Measurements from ENCODE around the gene ZC3H4. TPM values are rescaled to one million over a fixed set of nuclear protein-coding genes. Genes with fewer than 3 reads are reported as not detected.

ZC3H4 gene
- total and polyA plus RNA-seq, 2 donors (not counting 3 experiments of a cell fraction or from before 2014, with no cell fraction given), result 6.2 to 63.9 TPM

DNA sequence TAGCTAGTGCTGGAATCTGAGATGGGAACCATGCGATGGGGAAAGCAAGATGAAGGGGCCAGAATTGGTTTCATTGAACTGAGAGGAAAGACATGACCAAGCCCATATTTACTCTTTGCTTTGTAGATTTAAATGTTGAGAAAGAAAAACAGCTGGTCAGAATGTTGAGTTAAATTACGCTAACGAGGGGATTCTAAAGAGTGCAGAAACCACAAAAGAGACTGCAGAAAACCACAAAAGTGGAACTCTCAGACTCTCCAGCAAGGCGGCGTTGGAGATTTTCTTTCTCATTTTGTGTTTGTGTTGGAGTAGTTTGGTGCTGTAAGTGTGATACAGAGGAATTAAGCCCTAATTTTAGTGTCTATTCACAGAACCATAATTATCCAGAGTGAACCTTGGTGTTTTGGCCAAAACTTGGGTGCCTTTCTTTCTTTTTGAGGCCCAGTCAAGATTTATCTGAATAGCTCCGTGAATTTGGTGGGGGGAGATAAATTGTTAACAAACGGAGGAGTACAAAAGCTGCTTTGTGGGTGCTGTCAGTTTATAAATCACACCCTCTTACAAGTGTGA is 43.4 kb upstream of the ZC3H4 start:
- no peak overlapping the region for H3K4me3 ChIP-seq (replicated peaks in 1 of 3; ENCODE audit: insufficient read depth in 1 of 3, low read depth in 1 of 3, low read length in 3 of 3)
- H3K9ac ChIP-seq (replicated peaks; ENCODE audit: extremely low read depth, insufficient read depth, low read length), result peak overlapping the region; percentile 72
- no peaks in the 10 kb centered on the region for H3K9me3 ChIP-seq (replicated peaks; ENCODE audit: control insufficient read depth, insufficient read depth, low read length)
- no peaks in the 10 kb centered on the region for H3K9me1 ChIP-seq (replicated peaks; ENCODE audit: control insufficient read depth, extremely low read depth, insufficient read depth, low read length)
- no TSS peak for BruUV-seq (replicated peaks)
- intact Hi-C loops (cut with micrococcal nuclease) (loop anchor here (1.0 to 5.0 kb wide), 4 partner anchors 19 to 87 kb away; no protein-coding TSS in a partner anchor), dilution Hi-C loops (cut with MboI; ENCODE audit: extremely low pct_ligation_motif_present, low sequenced_read_pairs) (loop anchor here (10.0 kb wide), 1 partner anchor 58 kb away; no protein-coding TSS in a partner anchor)
- FAIRE-seq (peak; percentile 38), DNase-seq (ENCODE audit: low read depth, low spot score) (no peak)
- peak overlapping the region; percentile 95 for H3K27ac ChIP-seq (ENCODE audit: insufficient read depth, low read depth, low read length)
- CTCF ChIA-PET, result interaction anchor here (0.6 to 5.9 kb wide), 12 partner anchors 8 to 144 kb away, joined by 3 to 69 read pairs (median 4); no protein-coding TSS in a partner anchor
- no peak overlapping the region for H2AFZ ChIP-seq (ENCODE audit: low read depth, low read length)
- peaks cover 3 to 24% of the 10 kb centered on the region in 2 experiments for H3K36me3 ChIP-seq (ENCODE audit: control insufficient read depth in 2 of 2, extremely low read depth in 1 of 2, insufficient read depth in 2 of 2, low read length in 2 of 2)
- H3K4me1 ChIP-seq (ENCODE audit: control insufficient read depth, extremely low read depth, insufficient read depth, low read length), result peaks cover 41% of the 10 kb centered on the region
- no peaks in the 10 kb centered on the region for H4K20me1 ChIP-seq (replicated peaks; ENCODE audit: control insufficient read depth, extremely low read depth, insufficient read depth, low read length)
- peaks cover 44% of the 10 kb centered on the region for H3K79me2 ChIP-seq (ENCODE audit: control insufficient read depth, insufficient read depth, low read length)
- no peaks in the 10 kb centered on the region for H3K27me3 ChIP-seq (ENCODE audit: control insufficient read depth in 2 of 2, insufficient read depth in 2 of 2, low read length in 2 of 2)
- H3K4me2 ChIP-seq (ENCODE audit: insufficient read depth, low read length), result peak overlapping the region; percentile 3
- TF ChIP-seq JUN (IDR thresholded peaks at IDR 0.05; ENCODE audit: borderline replicate concordance, insufficient read depth, insufficient read length, low read depth) (no peak), MYC (IDR thresholded peaks at IDR 0.05; ENCODE audit: low read depth, low read length) (no peak), POLR2A (IDR thresholded peaks at IDR 0.05; ENCODE audit: low read depth, low read length) (no peak), GATA2 (IDR thresholded peaks at IDR 0.05; ENCODE audit: insufficient read depth, insufficient read length, low read depth, low read length) (no peak), FOS (IDR thresholded peaks at IDR 0.05; ENCODE audit: borderline replicate concordance, insufficient read depth, low read length) (no peak), POLR2AphosphoS5 (IDR thresholded peaks at IDR 0.05; ENCODE audit: insufficient read depth, low read depth, low read length) (no peak), EZH2 (IDR thresholded peaks at IDR 0.05; ENCODE audit: borderline replicate concordance, low read depth, low read length, severe bottlenecking) (no peak)
- TF ChIP-seq, protein P1, sequence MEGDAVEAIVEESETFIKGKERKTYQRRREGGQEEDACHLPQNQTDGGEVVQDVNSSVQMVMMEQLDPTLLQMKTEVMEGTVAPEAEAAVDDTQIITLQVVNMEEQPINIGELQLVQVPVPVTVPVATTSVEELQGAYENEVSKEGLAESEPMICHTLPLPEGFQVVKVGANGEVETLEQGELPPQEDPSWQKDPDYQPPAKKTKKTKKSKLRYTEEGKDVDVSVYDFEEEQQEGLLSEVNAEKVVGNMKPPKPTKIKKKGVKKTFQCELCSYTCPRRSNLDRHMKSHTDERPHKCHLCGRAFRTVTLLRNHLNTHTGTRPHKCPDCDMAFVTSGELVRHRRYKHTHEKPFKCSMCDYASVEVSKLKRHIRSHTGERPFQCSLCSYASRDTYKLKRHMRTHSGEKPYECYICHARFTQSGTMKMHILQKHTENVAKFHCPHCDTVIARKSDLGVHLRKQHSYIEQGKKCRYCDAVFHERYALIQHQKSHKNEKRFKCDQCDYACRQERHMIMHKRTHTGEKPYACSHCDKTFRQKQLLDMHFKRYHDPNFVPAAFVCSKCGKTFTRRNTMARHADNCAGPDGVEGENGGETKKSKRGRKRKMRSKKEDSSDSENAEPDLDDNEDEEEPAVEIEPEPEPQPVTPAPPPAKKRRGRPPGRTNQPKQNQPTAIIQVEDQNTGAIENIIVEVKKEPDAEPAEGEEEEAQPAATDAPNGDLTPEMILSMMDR (IDR thresholded peaks at IDR 0.05; ENCODE audit: extremely low read depth in 1 of 2, insufficient read depth in 1 of 2, low read depth in 1 of 2, low read length in 2 of 2), result no peak
- TF ChIP-seq, protein P2, sequence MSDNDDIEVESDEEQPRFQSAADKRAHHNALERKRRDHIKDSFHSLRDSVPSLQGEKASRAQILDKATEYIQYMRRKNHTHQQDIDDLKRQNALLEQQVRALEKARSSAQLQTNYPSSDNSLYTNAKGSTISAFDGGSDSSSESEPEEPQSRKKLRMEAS (IDR thresholded peaks at IDR 0.05; ENCODE audit: insufficient read depth, insufficient read length), result no peak
- POLR2A ChIA-PET, result interaction anchor here (0.6 to 1.4 kb wide), 2 partner anchors 22 to 87 kb away, joined by 3 to 6 read pairs; no protein-coding TSS in a partner anchor
